DND-41 (cell line): ENCODE results near the gene DNAJC7.

ENCODE experiments used
- EZH2 ChIP-seq: IDR thresholded peaks from 3 replicates; pipeline ENCODE4 v1.6.1; 2012; ENCODE audit warnings: borderline replicate concordance, low read depth, mild to moderate bottlenecking, moderate library complexity, low read length, inconsistent platforms; ENCODE audit not compliant: severe bottlenecking
- TF ChIP-seq, protein P1 (sequence below): IDR thresholded peaks from 2 replicates; pipeline ENCODE4 v1.5.1; 2012; ENCODE audit warnings: borderline replicate concordance, low read length, moderate library complexity, mild to moderate bottlenecking; ENCODE audit not compliant: poor library complexity, severe bottlenecking; ENCODE audit errors: extremely low read depth

DNA sequence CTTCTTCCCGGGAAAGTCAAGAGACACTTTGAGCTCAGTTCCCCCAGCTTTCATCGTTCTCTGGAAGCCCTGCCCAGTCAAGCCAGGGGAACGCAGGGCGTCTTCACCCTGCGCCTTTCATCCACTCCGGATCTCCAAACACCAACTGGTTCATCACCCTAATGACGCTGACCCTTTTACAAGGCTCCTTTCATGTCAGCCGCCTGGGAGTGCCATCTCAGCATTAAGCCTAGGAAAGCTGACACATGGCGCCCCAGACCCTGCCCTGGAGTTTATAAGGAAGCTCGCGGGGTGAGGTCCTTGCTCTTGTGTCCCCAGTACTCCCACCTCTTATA, 594 bp upstream of the DNAJC7 start:
- TF ChIP-seq, protein P1, sequence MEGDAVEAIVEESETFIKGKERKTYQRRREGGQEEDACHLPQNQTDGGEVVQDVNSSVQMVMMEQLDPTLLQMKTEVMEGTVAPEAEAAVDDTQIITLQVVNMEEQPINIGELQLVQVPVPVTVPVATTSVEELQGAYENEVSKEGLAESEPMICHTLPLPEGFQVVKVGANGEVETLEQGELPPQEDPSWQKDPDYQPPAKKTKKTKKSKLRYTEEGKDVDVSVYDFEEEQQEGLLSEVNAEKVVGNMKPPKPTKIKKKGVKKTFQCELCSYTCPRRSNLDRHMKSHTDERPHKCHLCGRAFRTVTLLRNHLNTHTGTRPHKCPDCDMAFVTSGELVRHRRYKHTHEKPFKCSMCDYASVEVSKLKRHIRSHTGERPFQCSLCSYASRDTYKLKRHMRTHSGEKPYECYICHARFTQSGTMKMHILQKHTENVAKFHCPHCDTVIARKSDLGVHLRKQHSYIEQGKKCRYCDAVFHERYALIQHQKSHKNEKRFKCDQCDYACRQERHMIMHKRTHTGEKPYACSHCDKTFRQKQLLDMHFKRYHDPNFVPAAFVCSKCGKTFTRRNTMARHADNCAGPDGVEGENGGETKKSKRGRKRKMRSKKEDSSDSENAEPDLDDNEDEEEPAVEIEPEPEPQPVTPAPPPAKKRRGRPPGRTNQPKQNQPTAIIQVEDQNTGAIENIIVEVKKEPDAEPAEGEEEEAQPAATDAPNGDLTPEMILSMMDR, result no peak
- TF ChIP-seq EZH2, result no peak
